ENCODE results near the gene OFD1.
A peak's percentile ranks its signal among the peaks of the same experiment; 100 is the strongest.

Gene OFD1

DNA sequence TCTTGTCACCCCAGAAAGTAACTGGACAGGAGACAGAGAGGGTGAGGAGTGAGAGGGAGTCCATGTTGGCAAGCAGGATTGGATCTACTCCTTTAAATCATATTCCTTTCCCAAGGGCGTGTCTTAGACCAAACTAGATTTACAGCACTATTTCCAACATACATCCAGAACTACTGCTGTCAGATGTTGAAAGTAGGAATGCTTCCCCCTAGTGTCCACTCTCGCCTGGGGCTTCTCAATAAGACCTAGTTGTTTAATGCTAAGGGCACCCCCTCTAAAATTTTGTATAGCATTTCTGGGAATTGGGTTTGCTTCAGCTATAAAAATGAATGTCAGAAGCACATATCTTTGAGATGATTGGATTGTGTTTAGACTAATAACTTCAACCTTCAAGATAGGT lies 13.3 kb downstream of the OFD1 start:
- H3K4me3 ChIP-seq (ENCODE audit: low read depth, low read length): no peak overlapping the region
- TF ChIP-seq, protein P1, sequence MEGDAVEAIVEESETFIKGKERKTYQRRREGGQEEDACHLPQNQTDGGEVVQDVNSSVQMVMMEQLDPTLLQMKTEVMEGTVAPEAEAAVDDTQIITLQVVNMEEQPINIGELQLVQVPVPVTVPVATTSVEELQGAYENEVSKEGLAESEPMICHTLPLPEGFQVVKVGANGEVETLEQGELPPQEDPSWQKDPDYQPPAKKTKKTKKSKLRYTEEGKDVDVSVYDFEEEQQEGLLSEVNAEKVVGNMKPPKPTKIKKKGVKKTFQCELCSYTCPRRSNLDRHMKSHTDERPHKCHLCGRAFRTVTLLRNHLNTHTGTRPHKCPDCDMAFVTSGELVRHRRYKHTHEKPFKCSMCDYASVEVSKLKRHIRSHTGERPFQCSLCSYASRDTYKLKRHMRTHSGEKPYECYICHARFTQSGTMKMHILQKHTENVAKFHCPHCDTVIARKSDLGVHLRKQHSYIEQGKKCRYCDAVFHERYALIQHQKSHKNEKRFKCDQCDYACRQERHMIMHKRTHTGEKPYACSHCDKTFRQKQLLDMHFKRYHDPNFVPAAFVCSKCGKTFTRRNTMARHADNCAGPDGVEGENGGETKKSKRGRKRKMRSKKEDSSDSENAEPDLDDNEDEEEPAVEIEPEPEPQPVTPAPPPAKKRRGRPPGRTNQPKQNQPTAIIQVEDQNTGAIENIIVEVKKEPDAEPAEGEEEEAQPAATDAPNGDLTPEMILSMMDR (IDR thresholded peaks at IDR 0.05; ENCODE audit: borderline replicate concordance, insufficient read depth, low read depth, low read length): peak; percentile 45; the same call in 1 of the 2 replicates

DNA sequence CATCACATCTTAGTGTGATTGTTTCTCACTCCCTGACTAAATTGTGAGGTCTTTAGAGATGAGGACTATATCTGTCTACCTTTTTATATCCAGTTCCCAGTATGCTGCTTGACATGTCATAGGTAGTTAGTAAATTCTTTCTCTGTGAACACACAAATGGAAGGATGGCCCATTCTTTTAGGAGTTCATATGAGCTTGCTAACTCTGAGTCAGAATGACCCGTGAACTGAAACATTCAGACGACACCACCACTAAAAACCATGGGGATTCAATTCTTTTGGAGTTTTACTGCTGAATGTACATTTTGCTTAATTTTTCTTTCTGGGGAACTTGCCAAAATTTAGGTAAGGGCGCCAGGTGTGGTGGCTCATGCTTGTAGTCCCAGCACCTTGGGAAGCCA lies 13.9 kb downstream of the OFD1 start:
- H3K4me3 ChIP-seq (ENCODE audit: low read depth, low read length): no peak overlapping the region
- TF ChIP-seq, protein P1 (IDR thresholded peaks at IDR 0.05; ENCODE audit: borderline replicate concordance, insufficient read depth, low read depth, low read length): no peak

DNA sequence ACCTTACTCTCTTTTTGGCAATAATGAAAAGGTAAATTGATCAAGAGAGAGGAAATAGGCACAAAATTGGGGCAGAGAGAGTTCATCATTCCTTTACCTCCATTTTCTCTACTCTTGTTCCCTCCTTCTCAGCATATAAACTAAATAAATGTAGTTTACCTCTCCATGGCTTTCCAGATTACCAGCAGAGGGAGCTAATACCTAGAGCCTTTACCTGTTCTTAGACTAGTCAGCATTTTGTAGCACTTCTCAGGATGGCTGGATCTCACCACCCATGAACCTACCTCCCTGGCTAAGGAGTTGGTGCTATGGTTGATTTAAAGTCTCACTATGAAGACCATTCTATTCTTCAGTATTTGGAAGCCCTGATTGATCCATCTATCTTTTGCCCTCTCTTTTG lies 15.7 kb downstream of the OFD1 start:
- TF ChIP-seq, protein P1 (IDR thresholded peaks at IDR 0.05; ENCODE audit: borderline replicate concordance, insufficient read depth, low read depth, low read length): peak; percentile 54; the same call in 1 of the 2 replicates
- no peak overlapping the region for H3K4me3 ChIP-seq (ENCODE audit: low read depth, low read length)

DNA sequence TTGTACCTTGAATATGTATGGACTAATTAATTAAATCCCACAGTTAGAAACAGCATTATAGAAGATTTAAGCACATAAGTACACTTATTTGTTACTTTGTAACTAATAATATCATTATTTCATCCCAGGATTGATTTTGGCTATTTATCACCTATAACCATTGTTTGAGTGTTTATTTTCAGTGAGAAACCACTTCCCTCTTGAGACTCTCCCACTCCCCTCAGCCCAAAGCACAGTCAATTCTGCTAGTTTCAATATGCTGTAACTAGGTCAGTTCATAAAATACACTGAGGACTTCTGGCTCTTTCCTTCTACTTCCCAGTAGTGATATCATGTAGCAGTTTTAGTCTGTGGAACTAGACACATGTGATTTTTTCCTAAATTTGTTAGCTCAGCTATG lies 16.3 kb downstream of the OFD1 start:
- TF ChIP-seq, protein P1 (IDR thresholded peaks at IDR 0.05; ENCODE audit: borderline replicate concordance, insufficient read depth, low read depth, low read length): no peak
- no peak overlapping the region for H3K4me3 ChIP-seq (ENCODE audit: low read depth, low read length)

DNA sequence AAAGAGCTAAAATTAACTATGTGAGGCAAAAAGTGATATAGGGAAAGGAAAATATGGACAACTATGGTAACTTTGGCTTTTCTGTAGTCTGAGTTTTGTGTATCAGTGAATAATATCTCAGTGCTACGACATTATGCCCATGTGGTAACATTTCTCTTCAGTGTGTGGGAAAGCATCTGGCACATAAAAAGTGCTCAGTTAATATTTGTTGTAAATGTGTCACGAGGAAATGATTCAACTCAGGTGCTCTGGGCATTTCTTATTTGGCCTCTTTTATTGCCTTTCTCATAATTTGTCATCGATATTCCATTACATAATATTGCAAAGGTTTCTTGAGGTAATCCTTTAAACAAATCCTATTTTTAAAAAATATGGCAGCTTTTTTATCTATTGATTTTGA lies 17.6 kb downstream of the OFD1 start:
- TF ChIP-seq, protein P1 (IDR thresholded peaks at IDR 0.05; ENCODE audit: borderline replicate concordance, insufficient read depth, low read depth, low read length): no peak
- no peak overlapping the region for H3K4me3 ChIP-seq (ENCODE audit: low read depth, low read length)

DNA sequence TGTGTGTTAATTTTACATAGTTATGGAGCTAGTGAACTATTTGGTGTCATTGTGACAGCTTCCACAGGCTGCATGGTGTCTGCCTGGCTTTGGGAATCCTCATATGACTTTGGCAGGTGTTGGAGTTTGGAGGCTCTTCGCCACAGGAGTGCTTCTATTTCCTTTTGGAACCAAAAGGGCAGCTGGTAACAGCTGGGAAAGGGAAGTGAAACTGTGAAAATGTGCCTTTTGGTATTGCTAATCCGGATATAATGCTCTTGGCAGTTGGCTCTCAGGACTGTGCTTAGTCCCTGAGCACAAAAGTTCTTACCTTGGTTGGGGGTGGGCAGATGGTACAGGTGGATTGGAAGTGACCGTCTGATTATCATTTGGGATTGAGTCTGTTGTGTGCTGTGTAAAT lies 18.1 kb downstream of the OFD1 start:
- no peak overlapping the region for H3K4me3 ChIP-seq (ENCODE audit: low read depth, low read length)
- TF ChIP-seq, protein P1 (IDR thresholded peaks at IDR 0.05; ENCODE audit: borderline replicate concordance, insufficient read depth, low read depth, low read length): no peak

DNA sequence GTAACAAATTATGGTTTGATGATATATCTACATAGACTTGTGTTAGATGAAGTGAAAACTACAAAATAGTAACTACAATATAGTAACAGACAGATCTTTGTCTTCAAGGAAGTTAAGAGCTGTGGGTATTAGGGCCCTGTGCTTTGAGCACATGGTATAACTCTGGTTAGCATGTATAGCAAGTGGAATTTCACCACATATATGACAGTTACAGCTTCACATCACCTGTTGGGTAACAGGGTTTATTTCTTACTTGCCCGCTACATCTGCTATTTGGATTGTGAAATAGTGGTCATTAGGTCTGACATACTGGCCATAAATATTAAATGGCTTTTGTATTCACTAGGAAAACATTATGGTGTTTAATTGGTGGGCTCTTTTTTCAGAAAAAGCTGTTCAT lies 20.2 kb downstream of the OFD1 start:
- no peak overlapping the region for H3K4me3 ChIP-seq (ENCODE audit: low read depth, low read length)
- TF ChIP-seq, protein P1 (IDR thresholded peaks at IDR 0.05; ENCODE audit: borderline replicate concordance, insufficient read depth, low read depth, low read length): no peak
